Epidermal melanocyte (primary cell): ENCODE measurements around the gene F2R.
"Not testable (repeated sequence)": the region's sequence is repeated elsewhere in the genome, so short reads cannot be mapped to it uniquely, and the experiment has no call there.

Experiments used
- DNase-seq: peaks from one replicate; pipeline ENCODE4 v3.0.0; 2011; ENCODE audit warnings: low spot score; ENCODE audit not compliant: insufficient read length

Gene F2R

GRCh38 chr5:76718880-76719279, 3.0 kb downstream of the F2R start:
- peak; percentile 27 for DNase-seq

GRCh38 chr5:76720988-76721569, 5.2 kb downstream of the F2R start:
- DNase-seq = no peak

- no peak for DNase-seq
Measured at GRCh38 chr5:76723266-76723665, 7.3 kb downstream of the F2R start.

GRCh38 chr5:76723906-76724305, 8.0 kb downstream of the F2R start:
- DNase-seq = no peak

GRCh38 chr5:76724871-76725270, 8.9 kb downstream of the F2R start:
- DNase-seq = peak; percentile 49

- no peak for DNase-seq
Measured at GRCh38 chr5:76728965-76729364, 13.0 kb downstream of the F2R start.

- DNase-seq = no peak
Measured at GRCh38 chr5:76729373-76730290, 13.7 kb downstream of the F2R start.

GRCh38 chr5:76732405-76733048, 16.6 kb downstream of the F2R start:
- DNase-seq = no peak

- no peak for DNase-seq
Measured at GRCh38 chr5:76733049-76733417, 17.1 kb downstream of the F2R start.

GRCh38 chr5:76735762-76736545, 20.0 kb downstream of the F2R start:
- DNase-seq = no peak

GRCh38 chr5:76736679-76737556, 21.0 kb downstream of the F2R start:
- no peak for DNase-seq

- DNase-seq = no peak
Measured at GRCh38 chr5:76737846-76738245, 21.9 kb downstream of the F2R start.

GRCh38 chr5:76741506-76741905, 25.6 kb downstream of the F2R start:
- DNase-seq = not testable (repeated sequence)

- no peak for DNase-seq
Measured at GRCh38 chr5:76742583-76742982, 26.7 kb downstream of the F2R start.

- no peak for DNase-seq
Measured at GRCh38 chr5:76744632-76745031, 28.7 kb downstream of the F2R start.

GRCh38 chr5:76745670-76746069, 29.7 kb downstream of the F2R start:
- DNase-seq = no peak

GRCh38 chr5:76746677-76747076, 30.8 kb downstream of the F2R start:
- DNase-seq = no peak

GRCh38 chr5:76747706-76748105, 31.8 kb downstream of the F2R start:
- DNase-seq = no peak

- DNase-seq = no peak
Measured at GRCh38 chr5:76751291-76751690, 35.4 kb downstream of the F2R start.

GRCh38 chr5:76754668-76755078, 38.7 kb downstream of the F2R start:
- DNase-seq = no peak
